ENCODE measurements around the gene OR3A2. TPM values are rescaled to one million over a fixed set of nuclear protein-coding genes. Genes with fewer than 3 reads are reported as not detected.
"Not testable (repeated sequence)": the region's sequence is repeated elsewhere in the genome, so short reads cannot be mapped to it uniquely, and the experiment has no call there.

OR3A2 gene
- total RNA-seq, 1 donor from 2014 or later: not detected

DNA sequence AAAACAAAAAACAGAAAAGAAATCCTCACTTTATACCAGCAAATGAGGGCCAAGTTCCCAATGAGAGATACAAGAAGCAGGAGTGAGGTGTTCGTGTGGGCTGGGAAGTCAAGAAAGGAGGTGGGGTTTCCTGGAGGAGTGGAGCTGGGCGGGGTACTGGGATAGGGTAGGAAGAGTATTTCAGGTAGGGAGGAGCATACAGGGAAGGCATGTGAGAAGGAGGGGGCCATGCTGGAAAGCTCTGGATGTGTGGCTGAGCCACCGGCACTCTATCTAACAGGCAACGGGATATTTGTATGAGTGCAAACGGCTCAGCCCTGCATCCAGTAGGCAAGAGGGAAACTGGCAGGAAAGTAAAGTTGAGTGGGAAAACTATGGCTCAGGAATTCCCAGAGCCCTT, 4.2 kb downstream of the OR3A2 start:
- Mint-ChIP-seq H3K9me3 (peaks cover 2% of the 10 kb centered on the region), H3K36me3 (ENCODE audit: low read depth) (no peaks in the 10 kb centered on the region), H3K4me1 (no peaks in the 10 kb centered on the region), H3K27me3 (ENCODE audit: low read depth) (peaks cover 54% of the 10 kb centered on the region), H3K27ac (ENCODE audit: unreplicated experiment) (no peak overlapping the region), H3K4me3 (no peak overlapping the region)
- TF ChIP-seq, protein P1, sequence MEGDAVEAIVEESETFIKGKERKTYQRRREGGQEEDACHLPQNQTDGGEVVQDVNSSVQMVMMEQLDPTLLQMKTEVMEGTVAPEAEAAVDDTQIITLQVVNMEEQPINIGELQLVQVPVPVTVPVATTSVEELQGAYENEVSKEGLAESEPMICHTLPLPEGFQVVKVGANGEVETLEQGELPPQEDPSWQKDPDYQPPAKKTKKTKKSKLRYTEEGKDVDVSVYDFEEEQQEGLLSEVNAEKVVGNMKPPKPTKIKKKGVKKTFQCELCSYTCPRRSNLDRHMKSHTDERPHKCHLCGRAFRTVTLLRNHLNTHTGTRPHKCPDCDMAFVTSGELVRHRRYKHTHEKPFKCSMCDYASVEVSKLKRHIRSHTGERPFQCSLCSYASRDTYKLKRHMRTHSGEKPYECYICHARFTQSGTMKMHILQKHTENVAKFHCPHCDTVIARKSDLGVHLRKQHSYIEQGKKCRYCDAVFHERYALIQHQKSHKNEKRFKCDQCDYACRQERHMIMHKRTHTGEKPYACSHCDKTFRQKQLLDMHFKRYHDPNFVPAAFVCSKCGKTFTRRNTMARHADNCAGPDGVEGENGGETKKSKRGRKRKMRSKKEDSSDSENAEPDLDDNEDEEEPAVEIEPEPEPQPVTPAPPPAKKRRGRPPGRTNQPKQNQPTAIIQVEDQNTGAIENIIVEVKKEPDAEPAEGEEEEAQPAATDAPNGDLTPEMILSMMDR (conservative IDR thresholded peaks at IDR 0.05): no peak
- DNase-seq (ENCODE audit: low read depth, low spot score): no peak

DNA sequence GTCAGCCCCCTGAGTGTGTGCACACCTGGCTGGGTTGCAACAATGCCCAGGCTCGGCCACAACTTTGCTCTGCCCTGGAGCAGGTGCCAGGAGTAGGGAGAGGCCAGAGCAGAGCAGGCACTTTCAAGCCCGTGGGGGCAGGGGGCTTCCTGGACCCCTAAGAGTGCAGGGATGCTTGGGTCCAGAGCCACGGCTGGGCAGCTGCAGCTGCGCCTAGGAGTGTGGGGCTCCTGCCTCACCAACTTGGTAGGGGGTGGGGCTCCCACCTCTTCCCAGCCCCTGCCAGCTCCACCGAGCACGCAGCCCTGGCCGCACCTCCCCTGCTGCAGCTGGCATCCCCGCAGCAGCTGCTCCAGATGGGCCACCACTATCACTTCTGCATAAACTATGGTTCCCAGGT, 7.8 kb downstream of the OR3A2 start:
- Mint-ChIP-seq H3K36me3 (ENCODE audit: low read depth) (peaks cover 2% of the 10 kb centered on the region), H3K4me3 (no peak overlapping the region), H3K9me3 (peaks cover 9% of the 10 kb centered on the region), H3K4me1 (no peaks in the 10 kb centered on the region), H3K27me3 (ENCODE audit: low read depth) (peaks cover 48% of the 10 kb centered on the region), H3K27ac (ENCODE audit: unreplicated experiment) (no peak overlapping the region)
- no peak for DNase-seq (ENCODE audit: low read depth, low spot score)
- TF ChIP-seq, protein P1 (conservative IDR thresholded peaks at IDR 0.05): no peak

DNA sequence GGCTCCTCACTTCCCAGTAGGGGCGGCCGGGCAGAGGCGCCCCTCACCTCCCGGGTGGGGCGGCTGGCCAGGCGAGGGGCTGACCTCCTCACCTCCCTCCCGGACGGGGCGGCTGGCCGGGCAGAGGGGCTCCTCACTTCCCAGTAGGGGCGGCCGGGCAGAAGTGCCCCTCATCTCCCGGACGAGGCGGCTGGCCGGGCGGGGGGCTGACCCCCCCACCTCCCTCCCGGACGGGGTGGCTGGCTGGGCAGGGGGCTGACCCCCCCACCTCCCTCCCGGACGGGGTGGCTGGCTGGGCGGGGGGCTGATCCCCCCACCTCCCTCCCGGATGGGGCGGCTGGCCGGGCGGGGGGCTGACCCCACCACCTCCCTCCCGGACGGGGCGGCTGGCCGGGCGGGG, 14.9 kb downstream of the OR3A2 start:
- not testable (repeated sequence) for H3K4me1 Mint-ChIP-seq; H3K27ac Mint-ChIP-seq (ENCODE audit: unreplicated experiment); H3K36me3 Mint-ChIP-seq (ENCODE audit: low read depth); H3K4me3 Mint-ChIP-seq; DNase-seq (ENCODE audit: low read depth, low spot score)
- peaks cover 41% of the 10 kb centered on the region for H3K27me3 Mint-ChIP-seq (ENCODE audit: low read depth)
- peaks cover 28% of the 10 kb centered on the region for H3K9me3 Mint-ChIP-seq

DNA sequence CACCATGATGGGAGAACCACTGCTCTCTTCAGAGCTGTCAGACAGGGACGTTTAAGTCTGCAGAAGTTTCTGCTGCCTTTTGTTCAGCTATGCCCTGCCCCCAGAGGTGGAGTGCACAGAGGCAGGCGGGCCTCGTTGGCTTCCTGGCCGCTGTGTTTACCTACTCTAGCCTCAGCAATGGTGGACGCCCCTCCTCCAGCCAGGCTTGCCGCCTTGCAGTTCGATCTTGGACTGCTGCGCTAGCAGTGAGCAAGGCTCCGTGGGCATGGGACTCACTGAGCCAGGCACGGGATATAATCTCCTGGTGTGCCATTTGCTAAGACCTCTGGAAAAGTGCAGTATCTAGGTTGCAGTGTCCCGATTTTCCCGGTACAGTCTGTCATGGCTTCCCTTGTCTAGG, 43.3 kb downstream of the OR3A2 start:
- not testable (repeated sequence) for H3K4me1 Mint-ChIP-seq; H3K36me3 Mint-ChIP-seq (ENCODE audit: low read depth); H3K27ac Mint-ChIP-seq (ENCODE audit: unreplicated experiment); DNase-seq (ENCODE audit: low read depth, low spot score); H3K4me3 Mint-ChIP-seq
- Mint-ChIP-seq H3K9me3 (peaks cover 16% of the 10 kb centered on the region), H3K27me3 (ENCODE audit: low read depth) (peaks cover 49% of the 10 kb centered on the region)

DNA sequence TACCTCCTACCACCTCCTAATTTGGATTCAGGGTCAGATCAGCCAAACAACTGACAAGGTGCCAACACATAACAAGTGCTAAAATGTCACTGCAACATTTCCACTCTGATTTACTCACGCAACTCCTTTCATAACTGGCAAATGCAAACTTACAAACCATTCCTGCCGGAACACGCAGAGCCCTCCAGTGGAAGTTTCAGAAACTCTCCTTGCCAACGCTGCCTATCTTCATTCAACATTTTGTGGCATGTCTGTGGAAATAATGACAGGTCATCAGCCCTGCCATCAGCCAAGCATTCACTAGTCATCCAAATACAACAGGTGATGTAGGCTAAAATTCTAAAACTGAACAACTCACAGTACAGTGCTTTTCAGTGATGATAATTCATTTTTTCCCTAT, 50.2 kb downstream of the OR3A2 start:
- H3K4me1 Mint-ChIP-seq: no peaks in the 10 kb centered on the region
- TF ChIP-seq, protein P1 (conservative IDR thresholded peaks at IDR 0.05): no peak
- H3K36me3 Mint-ChIP-seq (ENCODE audit: low read depth): peaks cover 7% of the 10 kb centered on the region
- H3K27ac Mint-ChIP-seq (ENCODE audit: unreplicated experiment): no peak overlapping the region
- no peak for DNase-seq (ENCODE audit: low read depth, low spot score)
- peaks cover 36% of the 10 kb centered on the region for H3K27me3 Mint-ChIP-seq (ENCODE audit: low read depth)
- no peak overlapping the region for H3K4me3 Mint-ChIP-seq
- H3K9me3 Mint-ChIP-seq: peaks cover 14% of the 10 kb centered on the region

DNA sequence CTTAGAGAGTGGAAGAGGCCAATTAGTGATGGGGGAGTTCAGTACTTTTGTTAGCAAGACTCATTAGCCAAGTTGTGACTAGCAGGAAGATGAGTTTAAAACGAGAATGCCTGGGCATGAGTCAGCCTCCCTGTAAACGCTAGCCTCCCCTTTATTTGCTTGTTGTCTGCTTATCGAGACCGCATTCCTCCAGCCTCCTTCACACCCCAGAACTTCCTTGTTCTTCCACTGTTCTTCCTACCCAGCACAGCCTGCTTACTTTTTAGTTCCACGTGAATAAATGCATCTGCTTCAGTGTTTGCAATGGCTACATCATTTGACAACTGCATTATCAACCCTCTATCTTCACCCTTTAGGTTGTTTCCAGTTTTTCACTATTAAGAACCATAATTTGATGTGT, 67.8 kb downstream of the OR3A2 start:
- Mint-ChIP-seq H3K27ac (ENCODE audit: unreplicated experiment) (no peak overlapping the region), H3K27me3 (ENCODE audit: low read depth) (peaks cover 53% of the 10 kb centered on the region), H3K4me1 (no peaks in the 10 kb centered on the region), H3K4me3 (no peak overlapping the region), H3K36me3 (ENCODE audit: low read depth) (no peaks in the 10 kb centered on the region), H3K9me3 (no peaks in the 10 kb centered on the region)
- DNase-seq (ENCODE audit: low read depth, low spot score): no peak
- TF ChIP-seq, protein P1 (conservative IDR thresholded peaks at IDR 0.05): no peak

DNA sequence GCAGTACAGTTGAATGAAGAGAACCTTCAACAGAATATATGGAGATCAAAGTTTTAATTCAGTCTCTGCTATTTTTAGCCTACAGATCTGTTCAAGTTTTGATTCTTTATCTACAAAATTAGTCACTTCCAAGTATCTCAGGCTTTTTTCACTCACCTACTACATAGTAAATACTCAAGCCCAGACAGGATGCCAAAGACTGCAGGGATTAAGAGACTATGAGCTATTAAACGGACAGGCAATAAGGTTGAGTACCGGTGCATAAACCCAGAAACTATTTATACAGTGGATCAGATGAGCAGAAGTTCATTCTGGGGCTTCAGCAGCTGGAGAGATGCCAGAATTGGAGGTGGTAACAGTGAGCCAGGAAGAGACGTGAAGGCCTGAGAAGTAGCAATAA, 69.3 kb downstream of the OR3A2 start:
- no peaks in the 10 kb centered on the region for H3K36me3 Mint-ChIP-seq (ENCODE audit: low read depth)
- H3K4me3 Mint-ChIP-seq: no peak overlapping the region
- peaks cover 55% of the 10 kb centered on the region for H3K27me3 Mint-ChIP-seq (ENCODE audit: low read depth)
- H3K4me1 Mint-ChIP-seq: no peaks in the 10 kb centered on the region
- DNase-seq (ENCODE audit: low read depth, low spot score): no peak
- no peak overlapping the region for H3K27ac Mint-ChIP-seq (ENCODE audit: unreplicated experiment)
- no peaks in the 10 kb centered on the region for H3K9me3 Mint-ChIP-seq
- TF ChIP-seq, protein P1 (conservative IDR thresholded peaks at IDR 0.05): no peak
